ENCODE data around the gene MAMDC2. TPM values are rescaled to one million over a fixed set of nuclear protein-coding genes. Genes with fewer than 3 reads are reported as not detected.

The MAMDC2 gene
- total RNA-seq, 1 experiment from 2014 or later: 1.2 TPM

- no peak for TF ChIP-seq REST (IDR thresholded peaks at IDR 0.05; ENCODE audit: low read depth)
Measured at GRCh38 chr9:70035691-70036090, 8.0 kb upstream of the MAMDC2 start (continued).

- ChIA-PET POLR2A (no interaction called here), CTCF (no interaction called here), RAD21 (ENCODE audit: low non-redundant PET in 1 of 2, low total read pairs in 2 of 2, uncharacterized antibody in 2 of 2, unreplicated experiment in 2 of 2) (no interaction called here)
- H4K20me1 ChIP-seq (ENCODE audit: insufficient read depth): no peaks in the 10 kb centered on the region
- no peak for TF ChIP-seq POLR2AphosphoS5 (IDR thresholded peaks at IDR 0.05; ENCODE audit: low read depth, low read length)
- no peak for TF ChIP-seq CEBPB (IDR thresholded peaks at IDR 0.05; ENCODE audit: low read depth)
- no peak for TF ChIP-seq SIN3A (IDR thresholded peaks at IDR 0.05; ENCODE audit: low read depth)
- TF ChIP-seq ELF1 (IDR thresholded peaks at IDR 0.05; ENCODE audit: borderline replicate concordance, low read depth): no peak
- no peak for TF ChIP-seq FOSL1 (IDR thresholded peaks at IDR 0.05; ENCODE audit: low read depth)
- no peak for TF ChIP-seq CTCF (IDR thresholded peaks at IDR 0.05 in 2 of 3, conservative IDR thresholded peaks at IDR 0.05 in 1 of 3; ENCODE audit: borderline replicate concordance in 1 of 3, insufficient read depth in 1 of 3, low read depth in 2 of 3, low read length in 2 of 3)
- TF ChIP-seq POLR2A (IDR thresholded peaks at IDR 0.05; ENCODE audit: borderline replicate concordance, extremely low read depth, insufficient read depth, insufficient read length): no peak
- no peak for TF ChIP-seq EZH2 (IDR thresholded peaks at IDR 0.05)
- no peak for TF ChIP-seq MAX (IDR thresholded peaks at IDR 0.05)
- no peak for TF ChIP-seq TCF7L2 (IDR thresholded peaks at IDR 0.05; ENCODE audit: borderline replicate concordance, extremely low read depth, insufficient read depth, insufficient read length)
- no peak for TF ChIP-seq SRF (IDR thresholded peaks at IDR 0.05; ENCODE audit: low read depth)
- TF ChIP-seq REST (IDR thresholded peaks at IDR 0.05; ENCODE audit: low read depth): no peak
- TF ChIP-seq EGR1 (IDR thresholded peaks at IDR 0.05; ENCODE audit: low read depth): no peak
- TF ChIP-seq ZFX (IDR thresholded peaks at IDR 0.05): no peak
- TF ChIP-seq CBX3 (IDR thresholded peaks at IDR 0.05; ENCODE audit: low read depth): no peak
- no peak overlapping the region for H3K4me2 ChIP-seq (ENCODE audit: low read length)
- intact Hi-C loops (cut with micrococcal nuclease): no loop called here
- H3K27ac ChIP-seq (ENCODE audit: low read depth, low read length): no peak overlapping the region
- no peaks in the 10 kb centered on the region for H3K27me3 ChIP-seq (ENCODE audit: insufficient read depth, low read length)
- no peaks in the 10 kb centered on the region for H3K36me3 ChIP-seq (ENCODE audit: control insufficient read depth in 1 of 2, insufficient read depth in 2 of 2, low read length in 2 of 2)
- peaks cover 0 to 3% of the 10 kb centered on the region in 2 experiments; a peak in 1 of 4 replicates for H3K9me3 ChIP-seq (ENCODE audit: control insufficient read depth in 1 of 2, insufficient read depth in 1 of 2, low read depth in 1 of 2, low read length in 2 of 2)
- no peaks in the 10 kb centered on the region for H3K79me2 ChIP-seq (ENCODE audit: insufficient read depth, low read length)
- DNase-seq (ENCODE audit: low read depth, low spot score) (no peak), ATAC-seq (no peak)
- no TSS peak for BruUV-seq (replicated peaks)
- H3K4me1 ChIP-seq (ENCODE audit: control insufficient read depth in 1 of 2, insufficient read depth in 2 of 2, low read length in 2 of 2): peaks cover 4 to 14% of the 10 kb centered on the region in 2 experiments
- no peak overlapping the region for H3K4me3 ChIP-seq (replicated peaks in 1 of 2; ENCODE audit: low read depth in 1 of 2, low read length in 2 of 2)
- no peak overlapping the region for H2AFZ ChIP-seq (ENCODE audit: low read depth, low read length, poor library complexity, severe bottlenecking)
- H3K9me2 ChIP-seq (ENCODE audit: insufficient read depth): no peaks in the 10 kb centered on the region
- no peak overlapping the region for H3K9ac ChIP-seq (ENCODE audit: low read length)
Measured at GRCh38 chr9:70036641-70037040, 7.0 kb upstream of the MAMDC2 start.

Data from HCT116 (cell line).